AG09319 (cell line): ENCODE measurements around the gene VAC14.

Source experiments
- DNase-seq: peaks from one replicate; pipeline ENCODE4 v3.0.0-alpha.2; 2010; ENCODE audit warnings: low read depth; ENCODE audit errors: extremely low read depth
- CTCF ChIP-seq: IDR thresholded peaks from 2 replicates; pipeline ENCODE4 v1.5.1; 2011; ENCODE audit warnings: low read depth, mild to moderate bottlenecking, inconsistent platforms, low read length, moderate library complexity

Gene VAC14

DNA sequence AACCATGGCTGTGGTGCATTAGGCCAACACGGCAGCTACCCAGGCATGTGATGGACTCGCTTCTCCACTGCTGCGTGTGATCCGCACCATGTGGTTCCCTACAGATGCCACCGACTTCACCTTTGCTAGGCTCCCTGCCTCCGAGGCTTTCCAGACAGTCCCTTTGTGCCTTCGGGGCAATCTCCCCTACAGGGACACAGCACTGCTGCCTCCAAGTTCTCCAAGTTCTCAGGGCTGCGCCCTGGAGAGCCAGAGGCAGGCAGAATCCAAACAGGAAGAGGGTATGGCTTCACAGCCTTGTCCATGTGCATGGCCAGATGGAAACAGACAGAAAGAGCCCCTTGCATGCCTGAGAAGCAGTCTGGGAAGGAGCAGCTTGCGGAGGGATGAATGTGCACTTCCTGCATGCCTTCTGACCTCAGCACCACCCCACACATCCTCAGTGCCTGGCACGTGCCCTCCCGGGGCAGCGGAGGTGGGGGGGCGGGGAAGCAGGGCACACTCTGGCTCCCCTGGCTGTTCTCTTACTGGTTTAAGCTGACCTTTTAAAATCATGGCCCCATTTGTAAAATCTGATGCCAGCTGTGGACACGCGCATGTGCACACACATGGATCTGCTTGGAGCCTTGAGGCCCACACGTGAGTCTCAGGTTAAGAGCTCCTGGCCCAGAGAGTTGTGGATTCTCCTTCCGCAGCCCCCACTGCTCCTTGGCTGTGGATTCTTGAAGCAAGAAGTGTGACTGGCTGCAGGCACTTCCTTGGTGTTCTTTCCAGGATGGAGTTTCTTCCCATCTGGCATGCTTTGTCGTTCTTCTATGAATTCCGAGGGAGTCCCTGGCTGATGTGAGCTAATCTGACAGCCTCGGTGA, 59.8 kb downstream of the VAC14 start:
- TF ChIP-seq CTCF: no peak
- peak; percentile 89 for DNase-seq

DNA sequence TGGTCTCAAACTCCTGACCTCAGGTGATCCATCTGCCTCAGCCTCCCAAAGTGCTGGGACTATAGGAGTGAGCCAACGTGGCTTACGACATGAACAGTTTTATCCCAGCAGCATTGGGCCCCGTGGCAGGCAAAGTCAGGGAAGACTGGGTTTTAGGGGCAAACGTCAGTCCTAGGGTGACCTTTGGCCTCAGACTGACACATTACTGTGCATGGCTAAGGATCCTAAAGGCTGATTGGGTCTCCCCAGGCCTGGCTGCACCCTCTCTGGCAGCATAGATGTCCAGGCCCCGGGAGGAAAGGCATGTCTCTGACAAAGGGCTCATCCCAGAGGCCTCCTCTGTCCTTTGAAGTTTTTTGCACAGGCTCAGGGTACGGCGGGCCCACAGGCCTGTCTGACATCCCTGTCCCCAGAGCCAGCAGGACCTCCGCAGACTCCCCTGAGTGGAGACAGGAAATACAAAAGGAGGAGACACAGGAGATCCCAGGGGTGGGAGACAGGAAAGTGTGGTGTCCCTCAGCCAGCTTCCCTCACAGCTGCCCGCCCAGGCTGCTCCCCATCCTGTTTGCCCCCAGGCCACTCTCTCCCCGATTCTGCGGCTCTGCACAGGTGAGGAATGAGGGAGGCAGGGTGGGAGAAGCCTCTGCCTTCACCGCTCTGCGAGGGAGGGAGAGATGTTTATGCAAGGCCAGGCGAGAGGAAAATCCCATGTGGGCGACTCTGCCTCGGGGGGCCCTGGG, 60.6 kb downstream of the VAC14 start:
- DNase-seq: no peak
- no peak for TF ChIP-seq CTCF

- no peak for TF ChIP-seq CTCF
- no peak for DNase-seq
These were observed 61.6 kb downstream of the VAC14 start for GRCh38 chr16:70739389-70739788.

- DNase-seq: peak; percentile 68
- TF ChIP-seq CTCF: peak; percentile 77
These were observed 62.6 kb downstream of the VAC14 start for GRCh38 chr16:70738083-70738977.

DNA sequence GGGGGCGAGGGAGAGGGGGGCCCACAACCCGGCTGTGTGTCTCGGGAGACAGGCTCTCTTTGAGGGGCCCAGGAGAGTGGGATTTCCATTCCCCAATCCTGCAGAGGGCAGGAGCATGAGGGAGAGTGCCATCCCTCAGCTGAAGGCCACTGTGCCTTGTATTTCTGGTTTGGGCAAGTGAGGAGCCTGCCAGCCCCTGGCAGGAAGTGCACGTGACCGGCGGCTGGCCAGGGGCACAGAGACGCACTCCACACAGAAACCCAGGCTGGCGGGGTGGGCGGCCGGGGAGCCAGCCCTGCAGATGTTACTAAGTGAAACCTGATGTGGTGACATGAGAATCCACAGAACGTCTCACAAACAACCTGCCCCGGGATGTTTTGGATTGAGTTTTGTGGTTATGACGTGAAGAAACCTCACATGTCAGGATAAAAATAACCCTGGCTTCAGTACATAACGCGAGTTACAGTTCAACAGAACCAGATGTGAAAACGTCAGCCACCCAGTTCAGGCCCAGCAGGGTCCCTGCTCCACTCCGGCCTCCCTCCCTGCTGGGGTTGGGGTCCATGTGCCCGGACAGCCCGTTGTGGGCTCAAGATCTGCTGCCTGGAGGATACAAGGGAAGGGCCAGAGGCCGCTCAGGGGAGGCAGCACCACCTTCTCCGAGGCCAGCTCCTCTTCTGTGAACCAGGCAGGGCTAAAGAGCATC, 63.4 kb downstream of the VAC14 start:
- DNase-seq: peak; percentile 96
- TF ChIP-seq CTCF: no peak

DNA sequence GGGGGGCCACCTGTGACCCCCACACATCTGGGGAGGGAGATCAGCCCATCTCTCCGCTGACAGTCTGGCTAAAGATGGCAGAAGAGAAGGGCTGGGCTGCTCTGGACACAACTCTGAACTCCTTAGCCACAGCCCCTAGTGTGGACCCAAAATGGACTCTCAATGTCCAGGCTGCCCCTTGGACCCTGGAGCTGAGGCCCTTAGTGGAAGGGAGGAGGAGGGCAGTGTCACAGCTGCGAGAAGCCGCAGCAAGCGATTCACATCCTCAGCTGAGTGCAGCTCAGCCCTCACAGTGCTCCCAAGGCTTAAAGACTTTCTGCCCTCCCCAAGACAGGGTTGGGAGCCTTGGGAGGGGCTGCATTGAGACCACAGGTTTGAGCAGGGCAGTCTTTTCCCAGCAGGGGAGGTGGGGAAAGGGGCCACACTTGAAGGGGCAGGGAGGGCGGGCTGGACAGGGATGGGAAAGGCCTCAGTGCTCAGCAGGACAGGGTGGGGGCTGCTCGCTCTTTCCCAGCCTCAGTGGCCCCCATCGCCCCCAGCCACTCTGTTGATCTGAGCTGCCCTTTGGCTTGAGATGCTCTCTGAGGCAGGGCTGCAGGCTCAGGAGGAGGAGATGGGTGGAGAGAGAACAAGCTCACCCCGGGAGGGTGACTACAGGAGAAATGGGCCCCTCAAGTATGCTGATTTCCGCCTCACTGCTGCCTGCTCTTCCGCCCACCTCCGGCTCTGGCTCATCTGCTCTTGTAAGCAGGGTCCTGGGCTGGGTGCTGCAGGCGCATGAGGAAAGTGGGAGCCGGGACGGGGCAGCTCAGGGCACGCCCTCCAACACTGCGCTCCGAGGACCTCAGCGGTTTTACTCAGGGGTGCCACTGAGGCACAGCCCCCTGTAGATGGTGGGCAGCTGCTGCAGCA, 64.2 kb downstream of the VAC14 start:
- no peak for TF ChIP-seq CTCF
- no peak for DNase-seq
